Hematopoietic multipotent progenitor cell (in vitro differentiated cells): ENCODE data around the gene NOP9. TPM values are rescaled to one million over a fixed set of nuclear protein-coding genes. Genes with fewer than 3 reads are reported as not detected.

Experiments used
- DNase-seq, 3 donors: peaks; one replicate each; pipeline ENCODE4 v3.0.0-alpha.2; 2011 to 2015; ENCODE audit warnings: low read depth in 2 of 3, low spot score in 2 of 3
- total RNA-seq: library from RNA; depleted of rRNA; stranded (reverse); fragments of >200 nt; gene quantifications from one replicate; pipeline ENCODE4 v1.2.3, GENCODE V29; 2012

The NOP9 gene
- total RNA-seq, 1 donor: 28.8 TPM

GRCh38 chr14:24262821-24263733 lies 36.6 kb upstream of the NOP9 start, which contains the start of gene TGM1:
Gene TGM1, minus strand, starts transcription at chr14:24263177. Its CDS starts 825 bp downstream, at chr14:24262352.
- no peak for DNase-seq

GRCh38 chr14:24263848-24264247 lies 35.8 kb upstream of the NOP9 start:
- DNase-seq: no peak

GRCh38 chr14:24264298-24264697 lies 35.4 kb upstream of the NOP9 start:
- no peak for DNase-seq

GRCh38 chr14:24266344-24267244 lies 33.1 kb upstream of the NOP9 start:
- DNase-seq: no peak

GRCh38 chr14:24267516-24267915 lies 32.1 kb upstream of the NOP9 start:
- DNase-seq: no peak

- DNase-seq: no peak
Observed at GRCh38 chr14:24268225-24268624, 31.4 kb upstream of the NOP9 start.

GRCh38 chr14:24269368-24269767 lies 30.3 kb upstream of the NOP9 start:
- no peak for DNase-seq

GRCh38 chr14:24269910-24270536 lies 29.6 kb upstream of the NOP9 start:
- DNase-seq: no peak

GRCh38 chr14:24270537-24271133 lies 29.0 kb upstream of the NOP9 start:
- peak in 1 of 3 donors; percentile 32 for DNase-seq

- peak; percentile 87 to 95 (median 90) for DNase-seq
Observed at GRCh38 chr14:24271134-24271833, 28.4 kb upstream of the NOP9 start, which contains the start of gene RABGGTA. Gene RABGGTA, minus strand, starts transcription at chr14:24271597. Its CDS starts 482 bp downstream, at chr14:24271115.

- DNase-seq: no peak
Observed at GRCh38 chr14:24271834-24272263, 27.8 kb upstream of the NOP9 start.

GRCh38 chr14:24272467-24272866 lies 27.2 kb upstream of the NOP9 start:
- no peak for DNase-seq

GRCh38 chr14:24273422-24273998 lies 26.1 kb upstream of the NOP9 start:
- DNase-seq: no peak

- peak in 1 of 3 donors; percentile 29 for DNase-seq
Observed at GRCh38 chr14:24274101-24274543, 25.5 kb upstream of the NOP9 start.

GRCh38 chr14:24277071-24277470 lies 22.6 kb upstream of the NOP9 start:
- no peak for DNase-seq

- DNase-seq: peak in 2 of 3 donors; percentile 89 to 95
Observed at GRCh38 chr14:24277606-24278321, 21.9 kb upstream of the NOP9 start.

GRCh38 chr14:24278424-24278823 lies 21.2 kb upstream of the NOP9 start:
- no peak for DNase-seq
